Measurements from ENCODE around the gene SMC1B.

The SMC1B gene

DNA sequence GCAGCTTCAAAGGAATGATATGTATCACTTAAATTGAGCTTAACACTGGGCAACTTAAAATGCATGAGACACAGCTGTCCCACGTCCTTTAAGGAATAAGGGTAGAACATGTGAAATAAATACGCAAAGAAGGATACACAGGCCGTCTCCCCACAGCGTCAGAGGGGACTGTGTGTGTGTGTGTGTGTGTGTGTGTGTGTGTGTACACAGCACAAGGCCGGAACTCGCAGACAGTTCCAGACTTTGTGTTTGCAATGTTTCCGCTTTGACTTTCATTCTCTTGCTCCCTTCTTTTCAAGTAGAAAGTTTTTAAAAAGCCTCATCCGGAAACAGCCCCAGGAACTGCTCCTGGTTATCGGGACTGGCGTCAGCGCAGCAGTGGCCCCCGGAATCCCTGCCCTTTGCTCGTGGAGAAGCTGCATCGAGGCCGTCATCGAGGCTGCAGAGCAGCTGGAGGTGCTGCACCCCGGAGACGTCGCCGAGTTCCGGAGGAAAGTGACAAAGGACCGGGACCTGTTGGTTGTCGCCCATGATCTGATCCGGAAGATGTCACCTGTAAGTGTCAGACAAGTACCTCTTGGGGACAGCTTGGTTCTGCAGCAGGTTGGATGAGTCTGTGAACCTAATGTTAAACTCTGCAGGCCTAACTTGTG is 90.4 kb downstream of the SMC1B start:
- TF ChIP-seq, protein P1, sequence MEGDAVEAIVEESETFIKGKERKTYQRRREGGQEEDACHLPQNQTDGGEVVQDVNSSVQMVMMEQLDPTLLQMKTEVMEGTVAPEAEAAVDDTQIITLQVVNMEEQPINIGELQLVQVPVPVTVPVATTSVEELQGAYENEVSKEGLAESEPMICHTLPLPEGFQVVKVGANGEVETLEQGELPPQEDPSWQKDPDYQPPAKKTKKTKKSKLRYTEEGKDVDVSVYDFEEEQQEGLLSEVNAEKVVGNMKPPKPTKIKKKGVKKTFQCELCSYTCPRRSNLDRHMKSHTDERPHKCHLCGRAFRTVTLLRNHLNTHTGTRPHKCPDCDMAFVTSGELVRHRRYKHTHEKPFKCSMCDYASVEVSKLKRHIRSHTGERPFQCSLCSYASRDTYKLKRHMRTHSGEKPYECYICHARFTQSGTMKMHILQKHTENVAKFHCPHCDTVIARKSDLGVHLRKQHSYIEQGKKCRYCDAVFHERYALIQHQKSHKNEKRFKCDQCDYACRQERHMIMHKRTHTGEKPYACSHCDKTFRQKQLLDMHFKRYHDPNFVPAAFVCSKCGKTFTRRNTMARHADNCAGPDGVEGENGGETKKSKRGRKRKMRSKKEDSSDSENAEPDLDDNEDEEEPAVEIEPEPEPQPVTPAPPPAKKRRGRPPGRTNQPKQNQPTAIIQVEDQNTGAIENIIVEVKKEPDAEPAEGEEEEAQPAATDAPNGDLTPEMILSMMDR (IDR thresholded peaks at IDR 0.05; ENCODE audit: extremely low read depth, missing control alignments) = no peak
- no peak for DNase-seq (ENCODE audit: low spot score)

DNA sequence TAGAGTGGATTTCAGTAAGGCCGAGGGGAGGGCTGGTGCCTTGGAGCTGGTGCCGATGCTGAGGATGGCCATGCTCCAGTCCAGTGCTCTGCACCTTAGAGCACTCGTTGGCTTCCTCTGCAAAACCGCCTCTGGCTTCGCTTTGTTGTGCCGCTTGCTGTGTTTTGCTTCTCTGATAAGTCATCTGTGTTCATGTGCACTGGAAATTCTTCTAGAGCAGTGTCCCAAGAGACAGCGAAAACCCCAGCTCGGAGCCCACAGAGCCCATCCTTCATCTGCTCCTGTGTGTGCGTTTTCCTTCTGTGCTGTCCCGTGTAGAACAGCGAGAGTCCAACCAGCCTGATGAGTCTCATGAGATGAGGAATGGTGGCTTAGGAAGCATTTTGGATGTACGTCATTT is 91.6 kb downstream of the SMC1B start:
- TF ChIP-seq, protein P1 (IDR thresholded peaks at IDR 0.05; ENCODE audit: extremely low read depth, missing control alignments) = no peak
- no peak for DNase-seq (ENCODE audit: low spot score)

DNA sequence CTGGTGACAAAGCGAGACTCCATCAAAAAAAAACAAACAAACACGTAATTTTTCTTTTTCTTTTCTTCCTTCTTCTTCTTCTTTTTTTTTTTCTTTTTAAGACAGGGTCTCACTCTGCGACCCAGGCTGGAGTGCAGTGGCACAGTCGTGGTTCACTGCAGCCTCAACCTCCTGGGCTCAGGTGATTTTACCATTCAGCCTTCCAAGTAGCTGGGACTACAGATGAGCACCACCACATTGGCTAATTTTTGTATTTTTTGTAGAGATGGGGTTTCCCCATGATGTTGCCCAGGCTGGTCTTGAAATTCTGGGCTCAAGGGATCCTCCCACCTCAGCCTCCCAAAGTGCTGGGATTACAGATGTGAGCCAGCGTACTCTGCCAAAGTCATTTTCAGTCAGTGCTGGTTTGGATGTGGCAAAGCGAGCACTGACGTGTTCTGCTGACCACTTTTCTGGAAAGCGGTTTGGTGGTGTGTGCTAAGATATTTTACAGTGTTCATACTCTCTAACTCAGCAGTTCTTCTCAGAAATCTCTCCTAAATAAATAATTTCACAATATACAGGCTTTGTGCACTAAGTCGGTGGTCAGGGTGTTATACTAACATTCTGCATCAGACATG is 92.9 kb downstream of the SMC1B start:
- no peak for DNase-seq (ENCODE audit: low spot score)
- TF ChIP-seq, protein P1 (IDR thresholded peaks at IDR 0.05; ENCODE audit: extremely low read depth, missing control alignments) = no peak

DNA sequence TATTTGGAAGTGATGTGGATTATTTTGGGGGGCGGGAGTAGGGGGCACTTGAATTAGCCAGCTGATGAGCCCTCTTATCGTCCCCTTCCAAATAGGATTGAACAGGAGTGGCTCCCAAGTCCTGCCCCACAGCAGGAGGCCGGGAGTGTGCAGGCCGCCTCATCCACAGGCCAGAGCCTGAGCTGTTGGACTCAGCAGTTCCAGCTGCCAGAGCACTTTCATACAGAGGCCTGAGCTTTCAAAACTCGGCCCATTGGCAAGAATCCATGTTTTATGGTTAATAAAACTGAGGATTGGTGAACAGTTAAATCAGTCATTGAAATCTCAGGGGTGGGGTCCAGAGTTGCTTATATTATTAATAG is 94.1 kb downstream of the SMC1B start:
- TF ChIP-seq, protein P1 (IDR thresholded peaks at IDR 0.05; ENCODE audit: extremely low read depth, missing control alignments) = no peak

DNA sequence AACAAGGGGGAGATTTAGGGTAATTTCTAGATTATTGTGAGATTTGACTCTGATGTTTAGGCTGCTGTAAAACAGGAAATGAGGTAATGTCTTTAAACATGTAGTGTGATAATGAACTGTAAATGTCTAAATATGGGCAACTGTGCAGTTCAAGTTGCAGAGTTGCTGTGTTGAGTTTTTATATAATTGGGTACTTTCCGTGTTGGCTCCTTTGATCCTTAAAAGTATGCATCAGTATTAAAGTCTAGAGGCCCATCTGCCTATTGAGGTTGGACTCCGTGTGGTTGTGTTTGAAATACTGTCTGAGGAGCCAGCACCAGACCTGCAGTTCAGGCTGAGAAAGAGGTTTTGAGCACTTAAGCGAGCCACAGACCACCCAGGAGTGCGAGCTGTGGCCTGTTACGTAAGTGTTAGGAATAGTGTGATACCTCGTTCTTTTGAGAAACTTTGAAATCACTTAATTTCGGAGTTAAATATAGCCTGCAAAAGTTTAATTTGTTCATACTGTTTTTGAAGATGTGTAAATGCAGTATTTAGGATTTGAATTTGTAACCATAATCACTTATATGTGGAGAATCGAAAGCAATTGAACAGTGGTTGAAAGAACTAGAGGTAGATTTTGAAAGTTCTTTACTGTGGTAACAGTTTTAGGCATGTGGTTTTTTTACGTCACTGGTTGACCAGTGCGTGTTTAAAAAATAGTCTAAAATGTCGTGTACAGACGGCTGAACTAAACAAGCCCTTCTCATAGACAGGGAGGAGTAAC is 94.7 kb downstream of the SMC1B start:
- DNase-seq (ENCODE audit: low spot score) = peak; percentile 60
- TF ChIP-seq, protein P1 (IDR thresholded peaks at IDR 0.05; ENCODE audit: extremely low read depth, missing control alignments) = no peak

More for the DNA sequence above, 94.1 kb downstream of the SMC1B start:
- DNase-seq (ENCODE audit: low spot score) = no peak

DNA sequence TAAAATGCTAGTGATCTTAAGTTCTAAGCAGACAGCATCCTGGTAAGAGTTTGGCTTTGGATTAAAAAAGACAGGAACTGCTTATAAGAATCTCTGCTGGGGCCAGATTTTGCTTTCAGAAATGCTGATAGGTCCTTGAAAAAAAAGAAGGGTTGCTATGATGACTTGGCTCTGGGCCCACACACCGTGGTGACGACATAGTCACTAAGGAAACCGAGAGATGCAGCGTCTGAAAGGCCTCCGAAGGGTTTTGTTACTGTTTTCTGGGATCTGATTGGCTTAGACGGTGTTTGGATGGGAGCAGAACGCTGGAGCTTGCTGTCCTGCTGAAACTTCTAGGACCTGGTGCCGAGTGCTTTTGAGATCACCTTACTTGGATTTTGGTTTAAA is 95.2 kb downstream of the SMC1B start:
- peak; percentile 87 for DNase-seq (ENCODE audit: low spot score)
- TF ChIP-seq, protein P1 (IDR thresholded peaks at IDR 0.05; ENCODE audit: extremely low read depth, missing control alignments) = no peak

DNA sequence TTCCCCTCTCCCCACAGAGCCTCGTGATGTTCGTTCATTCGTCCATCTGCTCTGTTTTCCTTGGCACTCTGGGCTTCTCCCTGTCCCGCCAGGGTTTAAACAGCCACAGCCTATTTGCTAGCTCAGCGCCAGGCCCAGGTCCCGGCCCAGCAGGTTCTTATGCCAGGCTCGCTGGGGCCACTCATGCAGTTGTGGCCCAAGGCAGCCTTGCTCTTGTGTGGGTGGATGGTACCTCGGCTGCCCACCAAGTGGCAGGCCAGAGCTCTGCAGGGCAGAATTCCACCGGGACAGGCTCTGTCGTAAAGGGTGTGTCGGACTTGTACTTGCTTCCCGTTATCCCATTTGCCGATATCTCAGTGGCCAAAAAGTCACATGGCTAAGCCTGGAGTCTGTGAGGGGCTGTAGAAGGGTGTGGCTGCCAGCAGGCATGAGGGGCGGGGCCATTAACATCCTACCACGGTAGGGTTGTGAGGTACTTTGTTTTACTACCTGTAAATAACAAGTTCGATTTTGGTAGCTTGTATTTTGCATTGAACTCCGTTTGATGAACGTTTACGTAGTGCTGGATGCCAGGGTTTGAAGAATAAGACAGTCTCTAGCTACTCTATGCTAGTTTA is 95.7 kb downstream of the SMC1B start:
- no peak for DNase-seq (ENCODE audit: low spot score)
- TF ChIP-seq, protein P1 (IDR thresholded peaks at IDR 0.05; ENCODE audit: extremely low read depth, missing control alignments) = no peak

All from GM20000 (cell line).